Endothelial cell of umbilical vein (primary cell): ENCODE measurements around the gene LTBP1. TPM values are rescaled to one million over a fixed set of nuclear protein-coding genes. Genes with fewer than 3 reads are reported as not detected.
A peak's percentile ranks its signal among the peaks of the same experiment; 100 is the strongest.

Experiments used
- BruUV-seq: library from RNA; stranded (reverse); fragments of 400-500 nt; replicated peaks from 2 replicates; lab custom pipeline; 2021; lab: Mats Ljungman, UMichigan
- CTCF ChIA-PET: fragments of 300-600, 350-600 bp; sonication (Branson Sonifier 250); formaldehyde crosslinking; loops from one replicate; lab custom pipeline; 2021; ENCODE audit warnings: antibody characterized with exemption, inconsistent platforms; lab: Charles Lee
- POLR2A ChIA-PET: fragments of 300-600, 350-600 bp; sonication (Branson Sonifier 250); formaldehyde crosslinking; loops from one replicate; lab custom pipeline; 2021; ENCODE audit warnings: antibody characterized with exemption, inconsistent platforms; lab: Charles Lee
- DNase-seq: peaks from one replicate; pipeline ENCODE4 v3.0.0-alpha.2; 2011; ENCODE audit warnings: low read depth, low spot score
- FAIRE-seq: peaks from 2 replicates; lab custom pipeline; 2011; peaks lifted over from hg19 to GRCh38; lab: Jason Lieb, UNC
- H2AFZ ChIP-seq: 2 replicates; pipeline ENCODE4 v1.6.0; 2012; ENCODE audit warnings: low read depth, low read length, control low read depth, inconsistent platforms
- H3K27ac ChIP-seq: 2 replicates; pipeline ENCODE4 v1.5.1; 2011; ENCODE audit warnings: low read depth, mild to moderate bottlenecking, control low read depth, low read length, moderate library complexity; ENCODE audit not compliant: insufficient read depth
- H3K27me3 ChIP-seq, 2 experiments: 2 replicates each; pipeline versions ENCODE4 v1.6.0 to v1.6.1; 2011; ENCODE audit warnings: low read length in 2 of 2, mixed read lengths in 1 of 2; ENCODE audit not compliant: control insufficient read depth in 2 of 2, insufficient read depth in 2 of 2
- H3K36me3 ChIP-seq, 2 experiments: 2 replicates in 1 of 2; 3 replicates in 1 of 2; pipeline ENCODE4 v1.5.1; 2011; ENCODE audit warnings: low read length in 2 of 2, mild to moderate bottlenecking in 1 of 2, moderate library complexity in 1 of 2; ENCODE audit not compliant: control insufficient read depth in 2 of 2, insufficient read depth in 2 of 2; ENCODE audit errors: extremely low read depth in 1 of 2
- H3K4me1 ChIP-seq: 3 replicates; pipeline ENCODE4 v1.5.1; 2011; ENCODE audit warnings: mild to moderate bottlenecking, low read length; ENCODE audit not compliant: control insufficient read depth, insufficient read depth; ENCODE audit errors: extremely low read depth
- H3K4me2 ChIP-seq: 2 replicates; pipeline ENCODE4 v1.6.1; 2011; ENCODE audit warnings: low read length, control low read depth, mixed read lengths; ENCODE audit not compliant: insufficient read depth
- H3K4me3 ChIP-seq, 3 experiments: fragments of 200-600 bp in 1 of 3; sonication (generic), shearing (Covaris generic) in 1 of 3; replicated peaks in 1 of 3; 2 replicates each; pipeline ENCODE4 v1.5.1; 2011 to 2016; ENCODE audit warnings: control low read depth in 3 of 3, low read length in 3 of 3, mild to moderate bottlenecking in 2 of 3, inconsistent platforms in 1 of 3, low read depth in 1 of 3, moderate library complexity in 1 of 3; ENCODE audit not compliant: insufficient read depth in 1 of 3
- H3K79me2 ChIP-seq: 2 replicates; pipeline ENCODE4 v1.6.0; 2012; ENCODE audit warnings: low read length, inconsistent platforms; ENCODE audit not compliant: control insufficient read depth, insufficient read depth
- H3K9ac ChIP-seq: replicated peaks from 2 replicates; pipeline ENCODE3; 2011; ENCODE audit warnings: low read length, control low read depth; ENCODE audit not compliant: insufficient read depth; ENCODE audit errors: extremely low read depth
- H3K9me1 ChIP-seq: replicated peaks from 3 replicates; pipeline ENCODE4 v1.6.0; 2011; ENCODE audit warnings: mild to moderate bottlenecking, low read length; ENCODE audit not compliant: control insufficient read depth, insufficient read depth; ENCODE audit errors: extremely low read depth
- H3K9me3 ChIP-seq: replicated peaks from 2 replicates; pipeline ENCODE4 v1.5.1; 2012; ENCODE audit warnings: low read length, inconsistent platforms; ENCODE audit not compliant: control insufficient read depth, insufficient read depth
- H4K20me1 ChIP-seq: replicated peaks from 2 replicates; pipeline ENCODE3; 2011; ENCODE audit warnings: mild to moderate bottlenecking, low read length; ENCODE audit not compliant: control insufficient read depth, insufficient read depth; ENCODE audit errors: extremely low read depth
- CTCF ChIP-seq, 2 donors: IDR thresholded peaks; 1 replicate in 1 of 2; 2 replicates in 1 of 2; pipeline ENCODE4 v1.5.1; 2011; ENCODE audit warnings: low read length in 2 of 2, mild to moderate bottlenecking in 2 of 2, moderate library complexity in 2 of 2, control low read depth in 1 of 2, inconsistent platforms in 1 of 2, low read depth in 1 of 2; ENCODE audit not compliant: insufficient read depth in 1 of 2; ENCODE audit errors: extremely low read depth in 1 of 2
- EZH2 ChIP-seq: IDR thresholded peaks from 2 replicates; pipeline ENCODE4 v1.6.1; 2012; ENCODE audit warnings: borderline replicate concordance, low read depth, mild to moderate bottlenecking, moderate library complexity, low read length, inconsistent platforms; ENCODE audit not compliant: severe bottlenecking
- FOS ChIP-seq: IDR thresholded peaks from 2 replicates; pipeline ENCODE4 v1.6.1; 2011; ENCODE audit warnings: mild to moderate bottlenecking, low read length, moderate library complexity, borderline replicate concordance; ENCODE audit not compliant: insufficient read depth
- GATA2 ChIP-seq: IDR thresholded peaks from 2 replicates; pipeline ENCODE4 v1.7.0; 2011; ENCODE audit warnings: low read depth, mild to moderate bottlenecking, moderate library complexity, mixed read lengths, low read length; ENCODE audit not compliant: insufficient read length, insufficient read depth
- JUN ChIP-seq: IDR thresholded peaks from 2 replicates; pipeline ENCODE4 v1.6.1; 2011; ENCODE audit warnings: borderline replicate concordance, low read depth; ENCODE audit not compliant: insufficient read length, insufficient read depth
- MAX ChIP-seq: IDR thresholded peaks from 2 replicates; pipeline ENCODE4 v1.6.1; 2011; ENCODE audit not compliant: insufficient read depth, insufficient read length
- MYC ChIP-seq: IDR thresholded peaks from one replicate; pipeline ENCODE4 v1.6.1; 2011; ENCODE audit warnings: mild to moderate bottlenecking, low read depth, low read length
- POLR2A ChIP-seq: IDR thresholded peaks from 2 replicates; pipeline ENCODE4 v1.6.1; 2012; ENCODE audit warnings: low read depth, mild to moderate bottlenecking, control low read depth, low read length
- POLR2AphosphoS5 ChIP-seq: IDR thresholded peaks from 2 replicates; pipeline ENCODE4 v1.6.1; 2012; ENCODE audit warnings: low read depth, mild to moderate bottlenecking, control low read depth, low read length, moderate library complexity; ENCODE audit not compliant: insufficient read depth
- dilution Hi-C: fragments of 300-500 bp; cut with MboI; formaldehyde crosslinking; loops from one replicate; pipeline ENCODE4 v1.15.0; 2019; ENCODE audit warnings: low sequenced_read_pairs; ENCODE audit not compliant: extremely low pct_ligation_motif_present
- intact Hi-C: fragments of 100-400 bp; cut with micrococcal nuclease; formaldehyde crosslinking; loops from one replicate; pipeline ENCODE4 v1.10.0; 2022
- polyA plus RNA-seq, 4 experiments: library from polyadenylated mRNA; depleted of rRNA in 3 of 4; stranded (reverse) in 3 of 4; unstranded in 1 of 4; fragments of >200 nt; gene quantifications; 2 replicates each; pipeline versions ENCODE4 v1.2.1 to v1.2.3, GENCODE V29; 2011 to 2012; ENCODE audit warnings: missing spikeins in 1 of 4
- total RNA-seq: library from RNA; stranded (reverse); gene quantifications from 2 replicates; pipeline ENCODE4 v1.2.3, GENCODE V29; 2021

LTBP1 gene
- total and polyA plus RNA-seq, 2 donors (not counting 3 experiments of a cell fraction or from before 2014, with no cell fraction given): 57.4 to 68.2 TPM

GRCh38 chr2:33166287-33166881 lies 219.6 kb downstream of the LTBP1 start:
- H2AFZ ChIP-seq: peak overlapping the region; percentile 23
- ChIA-PET CTCF (interaction anchor here (1.0 to 1.4 kb wide), 3 partner anchors 11 to 229 kb away, joined by 3 to 7 read pairs (median 3); no protein-coding TSS in a partner anchor), POLR2A (no interaction called here)
- BruUV-seq: no TSS peak
- no peak for TF ChIP-seq POLR2AphosphoS5
- TF ChIP-seq GATA2: no peak
- TF ChIP-seq MAX: no peak
- TF ChIP-seq MYC: no peak
- no peak for TF ChIP-seq CTCF (IDR thresholded peaks at IDR 0.05; ENCODE audit: extremely low read depth in 1 of 2, insufficient read depth in 1 of 2, low read depth in 1 of 2, low read length in 2 of 2)
- TF ChIP-seq POLR2A: no peak
- no peak for TF ChIP-seq FOS
- TF ChIP-seq EZH2: no peak
- no peak for TF ChIP-seq JUN
- peak overlapping the region; percentile 9 for H3K9ac ChIP-seq
- dilution Hi-C loops (no loop called here), intact Hi-C loops (loop anchor here (5.0 kb wide), 1 partner anchor 46 kb away; no protein-coding TSS in a partner anchor)
- H3K27ac ChIP-seq: peak overlapping the region; percentile 28
- H3K9me1 ChIP-seq: no peaks in the 10 kb centered on the region
- DNase-seq: peak; percentile 66
- no peaks in the 10 kb centered on the region for H3K36me3 ChIP-seq
- FAIRE-seq: peak; percentile 64
- H4K20me1 ChIP-seq: no peaks in the 10 kb centered on the region
- H3K4me3 ChIP-seq: peak overlapping the region in 1 of 3 experiments; percentile 17
- H3K9me3 ChIP-seq: no peaks in the 10 kb centered on the region
- H3K27me3 ChIP-seq: no peaks in the 10 kb centered on the region
- peak overlapping the region; percentile 67 for H3K4me2 ChIP-seq
- H3K4me1 ChIP-seq: peaks cover 16% of the 10 kb centered on the region
- no peaks in the 10 kb centered on the region for H3K79me2 ChIP-seq
